ENCODE results near the gene ZNF646. TPM values are rescaled to one million over a fixed set of nuclear protein-coding genes. Genes with fewer than 3 reads are reported as not detected.

ZNF646 gene
- total RNA-seq, result 7.8 and 16.0 TPM in 2 replicates

DNA sequence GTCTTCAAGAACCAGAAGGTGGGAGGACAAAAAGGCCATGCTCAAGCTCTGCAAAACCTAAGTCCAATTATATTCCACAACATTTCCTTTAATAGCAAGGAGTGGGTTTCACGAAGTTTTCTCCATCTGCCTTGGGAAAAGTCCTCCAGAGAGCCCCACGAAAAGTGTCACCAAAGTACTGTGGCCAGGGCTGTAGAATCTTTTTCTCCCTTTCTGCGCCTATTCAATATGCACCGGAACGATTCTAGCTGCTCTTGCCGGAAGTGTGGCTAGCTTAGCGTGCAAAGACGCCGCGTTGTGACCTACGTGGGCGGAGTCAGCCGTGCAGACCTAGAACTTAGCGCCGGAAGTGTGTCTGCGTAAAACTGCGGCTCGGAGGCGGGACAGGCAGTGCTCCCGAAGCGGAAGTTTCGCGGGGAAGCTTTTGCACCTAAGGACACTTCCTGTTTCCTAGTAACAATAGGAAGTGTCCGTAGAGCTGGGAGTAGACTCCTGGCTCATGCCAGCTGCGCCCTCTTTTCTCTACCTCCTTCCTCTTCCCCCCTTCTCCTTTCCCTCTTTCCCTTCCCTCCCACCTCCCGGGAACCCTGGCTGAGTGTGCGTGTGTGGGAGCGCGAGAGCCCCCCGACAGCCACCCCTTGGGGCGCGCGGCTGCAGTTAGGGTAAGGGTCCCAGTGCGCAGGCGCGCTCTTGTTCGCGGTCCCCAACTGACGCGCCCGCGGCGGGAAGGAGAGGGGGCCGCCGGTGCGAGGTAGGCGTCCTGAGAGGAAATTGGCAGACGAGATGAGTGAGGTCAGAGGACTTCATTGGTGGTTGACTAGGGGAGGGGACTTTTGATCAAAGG lies at the start of gene ZNF646, which contains the start of gene ZNF668:
Gene ZNF646, plus strand, starts transcription at position 453 of the 844 bp plus-strand sequence. CDS start 1,903 bp downstream, outside the sequence.
Gene ZNF668, minus strand, starts transcription at position 271 of the 844 bp plus-strand sequence. CDS start 9,781 bp downstream, outside the sequence.

DNA sequence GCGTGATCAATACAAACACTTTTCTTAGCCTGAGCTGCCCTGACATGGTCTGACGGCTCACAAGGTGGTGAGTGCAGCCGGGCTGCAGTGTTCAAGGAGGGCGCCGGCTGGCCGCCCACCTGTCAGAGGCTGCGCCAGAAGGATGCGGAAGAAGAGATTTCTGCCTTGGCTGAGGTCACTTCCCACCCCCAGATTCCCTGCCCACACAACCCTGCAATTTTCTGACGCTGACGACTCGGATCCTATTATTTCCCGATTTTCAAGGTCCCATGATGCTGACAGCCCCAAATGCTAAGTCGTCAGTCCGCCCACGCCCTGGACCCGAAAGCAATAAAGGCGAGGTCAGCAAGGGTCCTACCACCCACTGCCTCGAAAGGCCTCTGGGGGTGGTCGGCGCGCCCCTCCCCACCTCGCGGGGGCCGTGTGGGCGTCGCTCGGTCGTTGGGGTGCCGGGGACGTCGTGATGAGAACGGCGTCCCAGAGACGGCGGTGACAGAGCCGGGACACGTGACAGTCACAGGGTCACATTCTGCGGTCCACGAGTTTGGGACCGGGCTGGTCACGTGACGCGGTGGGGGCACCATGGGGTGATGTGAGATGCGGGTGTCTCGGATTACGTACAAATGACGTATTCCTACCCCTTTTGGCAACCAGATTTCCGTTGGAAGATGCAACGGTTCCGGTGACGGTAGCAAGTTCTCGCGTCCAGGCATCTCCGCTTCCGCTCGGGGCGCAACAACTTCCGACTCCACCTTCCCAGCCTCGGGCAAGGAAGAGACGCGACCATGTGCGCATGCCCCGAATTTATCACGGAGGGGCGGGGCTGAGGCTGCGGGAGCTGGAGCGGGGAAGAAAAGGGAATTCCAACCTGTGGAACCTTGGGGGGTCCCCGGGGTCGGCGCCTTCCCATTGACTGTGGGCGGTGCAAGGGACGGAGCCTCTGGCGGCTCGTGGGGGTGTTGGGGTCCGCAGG lies 41.2 kb upstream of the ZNF646 start, which contains the start of gene STX4:
Gene STX4, plus strand, starts transcription at position 823 of the 973 bp plus-strand sequence. CDS start 248 bp downstream, outside the sequence.

DNA sequence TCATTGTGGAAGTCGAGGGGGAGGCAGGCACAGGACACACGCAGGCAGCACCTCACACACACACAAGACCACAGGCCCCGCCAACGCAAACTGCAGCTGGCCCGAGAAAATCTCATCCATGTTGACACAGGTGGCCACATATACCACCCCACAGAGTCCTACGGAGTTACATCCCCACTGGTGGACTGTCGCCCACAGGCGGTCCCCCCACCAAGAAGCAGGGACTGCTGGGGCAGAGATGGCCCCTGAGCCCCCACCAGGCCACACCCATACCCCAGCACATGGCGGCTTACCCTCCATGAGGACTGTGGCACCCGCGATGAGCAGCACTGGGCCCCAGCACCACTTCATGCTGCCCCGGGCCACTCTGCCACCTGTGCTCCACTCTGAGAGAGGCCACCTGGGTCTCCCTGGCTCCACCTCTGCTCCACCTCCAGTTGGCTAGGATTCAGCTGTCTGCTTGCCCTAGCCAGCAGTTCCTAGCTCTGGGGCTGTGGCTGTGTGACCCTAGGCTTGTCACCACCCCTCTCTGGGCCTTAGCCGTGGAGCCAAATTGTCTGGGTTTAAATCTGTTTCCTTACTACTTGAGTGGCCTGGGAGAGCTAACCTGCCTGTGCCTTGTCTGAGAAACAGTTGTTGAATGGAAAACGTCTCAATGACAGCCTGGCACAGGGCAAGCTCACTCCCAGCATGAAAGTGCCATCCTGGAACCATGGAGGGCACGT lies 14.4 kb downstream of the ZNF646 start, which contains the start of gene PRSS53:
Gene PRSS53, minus strand, starts transcription at position 485 of the 725 bp plus-strand sequence. Its CDS starts 134 bp downstream, at position 351.

DNA sequence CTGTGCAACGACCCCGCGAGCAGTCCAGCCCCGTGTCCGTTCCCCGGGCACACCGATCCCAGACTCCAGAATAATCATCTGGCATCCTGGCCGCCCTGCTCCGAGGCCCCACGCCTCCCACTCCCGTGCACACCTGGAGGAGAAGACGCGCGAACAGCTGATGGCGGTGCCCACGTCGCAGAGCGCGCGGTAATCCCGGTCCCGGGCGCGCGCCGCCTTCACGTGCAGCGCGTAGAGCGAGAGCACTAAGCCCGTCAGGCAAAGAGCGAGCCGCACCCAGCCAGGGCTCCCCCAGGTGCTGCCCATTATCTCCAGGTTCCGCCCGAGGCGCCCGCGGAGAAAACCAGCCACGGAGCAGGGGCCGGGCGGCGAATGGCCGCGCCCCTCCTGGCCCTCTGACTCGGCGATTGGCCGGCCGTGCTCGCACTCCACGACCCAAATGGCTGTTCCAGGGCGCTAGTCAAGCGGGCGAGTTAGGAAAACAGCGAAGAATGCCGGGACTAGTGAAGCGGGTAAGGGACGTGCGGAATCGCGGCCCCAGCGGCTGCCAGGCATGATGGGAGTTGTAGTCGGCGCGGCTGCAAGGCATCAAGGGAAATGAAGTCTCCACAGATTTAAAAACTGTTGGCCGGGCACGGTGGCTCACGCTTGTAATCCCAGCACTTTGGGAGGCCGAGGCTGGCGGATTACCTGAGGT lies 20.4 kb downstream of the ZNF646 start, which contains the start of gene VKORC1:
Gene VKORC1, minus strand, starts transcription at position 374 of the 697 bp plus-strand sequence. Its CDS starts 68 bp downstream, at position 306.

DNA sequence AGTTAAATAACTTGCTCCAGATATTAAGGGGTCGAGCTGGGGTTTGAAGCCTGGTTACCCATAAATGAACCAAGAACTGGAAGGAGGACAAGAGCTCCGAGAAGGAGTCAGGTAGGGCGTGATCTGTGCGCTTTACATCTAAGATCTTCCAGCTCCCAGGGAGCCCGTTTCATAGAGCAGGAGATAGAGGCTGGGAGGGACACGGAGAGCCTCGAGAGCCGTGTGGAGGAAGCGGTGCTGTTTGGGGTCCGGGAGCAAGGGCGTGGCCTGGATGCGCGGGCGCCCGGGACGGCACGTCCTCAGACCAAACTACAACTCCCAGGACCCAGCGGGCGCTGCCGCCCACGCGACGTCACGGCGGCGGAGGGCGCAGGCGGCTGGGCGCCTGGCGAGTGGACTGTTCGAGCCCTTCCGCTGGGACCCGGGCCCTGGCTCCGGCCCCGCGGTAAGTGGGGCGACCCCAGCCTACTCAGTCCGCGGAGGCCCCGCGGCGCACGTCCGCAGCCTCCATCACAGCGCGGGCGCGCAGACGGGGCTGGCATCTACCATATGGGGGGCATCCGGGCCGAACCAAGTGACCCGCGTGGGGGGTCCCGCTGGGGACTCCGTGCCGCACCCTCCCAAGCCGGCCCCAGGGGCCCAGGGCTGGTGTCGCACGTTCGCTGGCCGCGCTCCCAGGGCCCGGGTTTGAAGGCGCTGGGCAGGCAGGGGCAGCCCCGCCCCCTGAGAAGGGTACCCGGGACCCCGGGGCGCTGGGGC lies 34.0 kb downstream of the ZNF646 start, which contains the start of gene BCKDK:
Gene BCKDK, plus strand, starts transcription at position 352 of the 759 bp plus-strand sequence. CDS start 838 bp downstream, outside the sequence.

DNA sequence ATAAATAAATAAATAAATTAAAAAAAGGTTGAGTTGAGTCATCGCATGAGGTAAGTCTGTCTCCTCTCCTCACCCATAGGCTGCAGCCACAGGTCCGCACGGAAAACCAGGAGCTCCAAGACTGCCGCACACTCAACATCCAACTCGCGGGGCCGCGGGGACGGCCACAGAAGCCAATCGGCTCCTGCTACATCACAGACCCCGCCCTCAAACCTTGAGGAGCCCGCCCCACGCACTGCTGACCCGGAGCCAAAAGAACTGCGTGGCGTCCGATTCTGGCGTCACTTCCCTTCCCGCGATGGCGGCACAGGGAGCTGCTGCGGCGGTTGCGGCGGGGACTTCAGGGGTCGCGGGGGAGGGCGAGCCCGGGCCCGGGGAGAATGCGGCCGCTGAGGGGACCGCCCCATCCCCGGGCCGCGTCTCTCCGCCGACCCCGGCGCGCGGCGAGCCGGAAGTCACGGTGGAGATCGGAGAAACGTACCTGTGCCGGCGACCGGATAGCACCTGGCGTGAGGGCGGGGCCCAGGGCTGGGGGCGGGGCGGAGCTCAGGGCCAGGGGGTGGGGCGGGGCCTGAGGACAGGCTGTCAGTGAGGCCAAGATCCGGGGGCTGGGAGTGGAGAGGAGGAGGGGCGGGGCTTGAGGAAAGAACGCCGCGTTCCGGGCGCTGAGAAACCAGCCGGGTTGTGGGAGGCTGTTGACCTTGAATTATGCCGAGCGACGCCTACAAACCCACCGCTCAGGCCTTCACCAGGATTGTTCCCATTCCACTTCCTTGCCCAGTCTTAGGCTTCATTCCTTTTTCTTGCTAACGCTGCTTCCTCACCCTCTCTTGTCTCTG lies 43.4 kb downstream of the ZNF646 start, which contains the start of gene KAT8:
Gene KAT8, plus strand, starts transcription at position 281 of the 839 bp plus-strand sequence. Its CDS starts 18 bp downstream, at position 299.

Other genes starting within 250 kb of the ZNF646 start
- 23.1 and 27.8 TPM in 2 replicates for gene BCL7C, start 180.3 kb upstream of the ZNF646 start, total RNA-seq
- gene CTF1, start 177.8 kb upstream of the ZNF646 start, total RNA-seq, result under 0.01 and 0.19 TPM in 2 replicates
- gene FBXL19, start 150.8 kb upstream of the ZNF646 start, total RNA-seq, result 14.0 and 15.2 TPM in 2 replicates
- 13.5 and 16.0 TPM in 2 replicates for gene ORAI3, start 125.4 kb upstream of the ZNF646 start, total RNA-seq
- gene SETD1A, start 116.7 kb upstream of the ZNF646 start, total RNA-seq, result 1.6 and 5.4 TPM in 2 replicates
- 17.3 and 22.2 TPM in 2 replicates for gene HSD3B7, start 89.2 kb upstream of the ZNF646 start, total RNA-seq
- 1.1 TPM in 1 of 2 replicates, not detected in the other for gene STX1B, start 63.8 kb upstream of the ZNF646 start, total RNA-seq
- 19.3 and 35.1 TPM in 2 replicates for gene STX4, start 40.9 kb upstream of the ZNF646 start, total RNA-seq
- gene ZNF668, start 182 bp upstream of the ZNF646 start, total RNA-seq, result 5.7 and 6.3 TPM in 2 replicates
- 0.81 and 1.6 TPM in 2 replicates for gene PRSS53, start 14.5 kb downstream of the ZNF646 start, total RNA-seq
- gene VKORC1, start 20.4 kb downstream of the ZNF646 start, total RNA-seq, result 59.1 and 60.7 TPM in 2 replicates
- gene BCKDK, start 34.0 kb downstream of the ZNF646 start, total RNA-seq, result 12.3 and 19.4 TPM in 2 replicates
- 27.8 and 36.9 TPM in 2 replicates for gene KAT8, start 43.2 kb downstream of the ZNF646 start, total RNA-seq
- gene PRSS8, start 61.3 kb downstream of the ZNF646 start, total RNA-seq, result not detected in 2 replicates
- 0.31 TPM in 1 of 2 replicates, not detected in the other for gene PRSS36, start 75.6 kb downstream of the ZNF646 start, total RNA-seq
- 29.5 and 62.4 TPM in 2 replicates for gene FUS, start 105.7 kb downstream of the ZNF646 start, total RNA-seq
- gene PYCARD, start 128.3 kb downstream of the ZNF646 start, total RNA-seq, result 39.4 and 93.4 TPM in 2 replicates
- not detected in 2 replicates for gene TRIM72, start 139.7 kb downstream of the ZNF646 start, total RNA-seq
- not detected in 2 replicates for gene PYDC1, start 142.7 kb downstream of the ZNF646 start, total RNA-seq
- gene ITGAM, start 185.6 kb downstream of the ZNF646 start, total RNA-seq, result 0.25 TPM in 1 of 2 replicates, not detected in the other